GM08714 (cell line): ENCODE results near the gene ANGEL1.

ENCODE experiments used
- H3K4me3 ChIP-seq: fragments of 200-500 bp; sonication (Bioruptor generic); 2 replicates; pipeline ENCODE4 v1.5.1; 2014; ENCODE audit warnings: mild to moderate bottlenecking, low read length, inconsistent platforms
- ZNF274 ChIP-seq: IDR thresholded peaks from 2 replicates; pipeline ENCODE4 v1.6.1; 2012; ENCODE audit warnings: mild to moderate bottlenecking, low read depth, low read length

Gene ANGEL1

DNA sequence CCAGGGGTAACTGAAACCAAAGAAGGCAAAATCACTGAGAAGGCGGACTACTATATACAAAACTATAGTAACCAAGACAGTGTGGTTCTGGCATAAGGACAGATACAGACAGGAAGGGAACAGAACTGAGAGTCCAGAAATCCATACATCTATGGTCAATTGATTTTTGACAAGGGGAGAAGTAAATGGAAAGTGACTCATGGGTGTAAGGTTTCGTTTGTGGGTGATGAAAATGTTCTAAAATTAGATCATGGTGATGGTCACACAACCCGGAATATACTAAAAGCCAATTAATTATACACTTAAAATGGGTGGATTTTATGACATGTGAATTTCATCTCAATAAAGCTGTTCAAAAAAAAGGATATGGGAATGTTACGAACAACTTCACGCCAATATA is 18.7 kb downstream of the ANGEL1 start:
- TF ChIP-seq ZNF274: no peak
- H3K4me3 ChIP-seq: no peak overlapping the region

DNA sequence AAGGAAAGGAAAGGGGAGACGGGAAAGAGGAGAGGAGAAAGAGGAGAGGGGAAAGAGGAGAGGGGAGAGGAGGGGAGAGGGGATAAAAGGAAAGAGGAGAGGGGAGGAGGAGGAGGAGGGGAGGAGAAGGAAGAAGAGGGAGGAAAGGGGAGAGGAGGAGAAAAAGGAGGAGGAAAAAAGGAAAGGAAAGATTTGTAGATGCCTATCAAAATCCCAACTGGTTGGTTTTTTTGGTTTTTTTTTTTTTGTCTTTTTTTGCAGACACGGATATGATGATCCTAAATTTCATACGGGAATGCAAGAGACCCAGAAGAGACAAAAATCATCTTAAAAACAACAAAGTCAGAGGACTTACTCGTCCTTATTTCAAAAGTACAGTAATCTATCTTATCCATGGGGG is 19.4 kb downstream of the ANGEL1 start:
- H3K4me3 ChIP-seq: no peak overlapping the region
- TF ChIP-seq ZNF274: no peak

DNA sequence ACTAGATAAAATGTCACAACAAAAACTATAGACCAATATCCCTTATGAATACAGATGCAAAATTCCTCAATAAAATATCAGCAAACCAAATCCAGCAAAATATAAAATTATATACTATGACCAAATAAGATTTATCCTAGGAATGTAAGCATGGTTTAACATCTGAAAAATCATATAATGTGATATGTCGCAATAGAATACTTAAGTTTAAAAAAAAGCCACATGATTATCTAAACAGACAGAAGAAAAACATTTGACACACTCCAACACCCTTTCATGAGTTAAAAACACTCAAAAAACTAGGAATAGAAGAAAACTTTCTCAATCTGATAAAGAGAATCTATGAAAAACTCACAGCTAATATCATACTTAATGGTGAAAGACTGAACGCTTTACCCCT is 20.3 kb downstream of the ANGEL1 start:
- H3K4me3 ChIP-seq: no peak overlapping the region
- no peak for TF ChIP-seq ZNF274

DNA sequence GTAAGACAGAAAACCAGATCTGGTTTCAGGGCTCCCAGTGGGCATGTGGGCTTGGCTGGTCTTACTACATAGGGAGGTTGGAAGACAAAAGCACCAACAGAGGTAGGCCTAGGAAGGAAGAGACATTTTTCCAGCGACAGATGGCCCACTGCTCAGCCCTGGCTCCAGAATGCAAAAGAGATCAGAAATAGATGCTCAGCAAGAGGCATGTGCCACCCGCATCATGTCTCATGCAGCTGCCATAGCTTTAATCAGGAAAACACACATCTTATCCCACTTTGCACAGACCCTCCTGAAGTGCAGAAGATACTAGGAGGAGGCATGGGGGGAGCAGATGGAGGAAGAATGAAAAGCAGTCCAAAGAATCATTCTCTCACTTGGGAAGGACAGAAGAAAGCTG is 26.1 kb downstream of the ANGEL1 start:
- H3K4me3 ChIP-seq: no peak overlapping the region
- TF ChIP-seq ZNF274: no peak

DNA sequence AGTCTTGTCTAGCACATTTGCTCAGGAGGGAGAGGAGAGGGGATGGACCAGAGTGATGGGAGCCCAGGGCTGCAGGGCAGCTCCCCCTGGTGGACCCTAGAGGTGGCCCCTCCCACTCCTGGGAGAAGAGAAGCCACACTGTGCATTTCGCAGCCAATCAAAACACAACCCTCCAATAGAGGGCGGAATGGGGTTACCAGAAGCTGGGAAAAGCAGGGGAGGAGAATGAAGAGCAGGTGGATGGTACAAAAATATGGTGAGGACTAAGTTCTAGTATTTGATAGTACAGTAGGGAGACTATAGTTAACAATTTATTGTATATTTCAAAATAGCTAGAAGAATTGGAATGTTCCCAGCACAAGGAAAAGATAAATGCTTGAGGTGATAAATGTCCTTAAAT is 27.8 kb downstream of the ANGEL1 start:
- no peak overlapping the region for H3K4me3 ChIP-seq
- TF ChIP-seq ZNF274: no peak

DNA sequence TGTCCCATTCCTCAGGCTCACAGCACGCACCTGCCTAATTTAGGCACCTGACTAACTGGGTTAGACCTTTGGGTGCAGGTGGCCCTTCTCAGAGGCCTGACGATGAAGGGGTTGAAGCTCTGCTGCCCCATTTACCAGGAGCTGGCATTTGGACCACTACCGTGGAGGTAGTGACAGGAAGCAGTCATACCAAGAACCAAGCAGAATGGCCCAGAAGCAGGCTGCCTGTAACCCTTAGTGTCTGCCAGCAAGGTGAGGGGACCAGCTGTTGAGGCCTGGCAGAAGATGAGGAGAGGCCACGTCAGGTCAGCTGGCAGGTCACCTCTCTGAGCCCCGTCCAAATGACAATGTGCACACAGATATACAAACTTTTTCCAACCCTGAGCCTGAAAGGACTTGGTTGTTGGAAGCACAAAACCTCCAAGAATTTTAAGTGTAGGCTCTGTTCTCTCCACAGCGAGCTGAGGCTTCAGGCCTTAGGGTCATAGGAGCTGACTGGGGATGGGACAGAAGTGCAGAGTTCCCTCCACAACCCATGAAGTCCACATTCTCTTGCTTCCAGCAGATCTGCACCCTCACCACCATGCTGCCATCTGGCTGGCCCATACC is 28.3 kb downstream of the ANGEL1 start:
- no peak for TF ChIP-seq ZNF274

DNA sequence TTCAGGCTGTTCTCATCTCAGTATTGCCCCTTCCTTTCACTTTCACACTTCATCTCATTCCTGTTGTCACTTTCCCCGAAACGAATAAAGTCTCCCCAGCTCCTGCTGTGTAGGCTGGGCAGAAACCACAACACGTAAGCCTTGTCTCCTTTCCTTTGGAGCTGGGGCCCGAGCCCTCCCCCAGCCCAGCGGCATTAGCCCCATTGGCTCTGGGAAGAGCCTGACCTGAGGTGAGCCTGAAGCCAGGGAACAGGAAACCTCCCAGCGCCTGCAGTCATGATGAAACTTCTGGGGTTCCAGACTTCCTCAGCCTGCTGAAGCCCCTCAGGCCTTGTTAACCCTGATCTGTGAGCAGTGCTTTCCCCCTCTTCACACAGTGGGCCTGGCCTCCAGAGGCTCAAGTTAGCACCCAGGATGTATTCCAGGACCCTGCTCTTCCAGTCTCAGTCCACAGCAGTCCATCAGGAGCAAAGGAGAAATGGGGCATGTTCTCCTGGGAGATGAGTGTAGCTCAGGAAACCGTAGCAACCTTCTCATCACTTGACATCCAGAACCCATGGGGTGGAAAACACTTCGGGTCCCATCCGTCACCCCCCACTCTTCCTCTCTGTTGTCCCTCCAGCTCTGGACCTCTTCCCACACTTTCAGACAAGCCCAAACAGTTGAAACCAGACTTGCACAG is 29.7 kb downstream of the ANGEL1 start:
- no peak overlapping the region for H3K4me3 ChIP-seq

More for the DNA sequence above, 28.3 kb downstream of the ANGEL1 start:
- H3K4me3 ChIP-seq: no peak overlapping the region

DNA sequence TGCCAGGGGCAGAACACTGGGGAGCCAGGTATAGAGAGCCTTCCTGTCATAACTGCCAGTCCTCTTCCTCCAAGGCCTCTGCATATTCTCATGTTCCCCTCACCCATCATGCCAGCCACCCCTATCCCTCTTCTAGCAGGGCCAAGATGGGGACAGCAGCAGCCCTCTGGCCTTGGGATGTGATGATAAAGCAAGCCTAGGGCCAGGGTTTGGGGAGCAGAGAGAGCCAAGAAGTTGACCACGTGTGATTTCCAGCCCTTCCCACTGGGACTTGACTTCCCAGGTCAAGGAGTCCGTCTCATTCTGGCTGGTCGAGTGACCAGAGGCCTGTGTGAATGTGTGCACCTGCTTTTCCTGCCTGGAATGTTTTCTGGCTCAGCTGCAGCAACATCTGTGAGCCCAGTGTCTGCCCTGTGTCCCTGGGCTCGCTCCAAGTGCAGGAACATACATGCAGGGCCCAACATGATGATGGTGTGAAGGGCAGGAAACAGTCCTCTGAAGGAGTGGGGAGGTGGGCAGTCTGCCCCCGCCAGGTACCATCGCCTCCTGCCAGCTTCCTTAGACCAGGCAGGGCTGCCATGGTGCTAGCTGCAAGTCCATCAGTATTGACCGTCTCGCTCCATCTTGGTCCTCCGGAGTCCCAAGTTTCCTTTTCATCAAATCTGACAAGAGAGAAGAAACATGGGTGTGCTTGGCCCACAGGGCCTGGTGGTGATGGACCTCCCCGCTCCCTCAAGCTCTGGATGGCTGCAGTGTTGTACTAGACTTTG is 30.4 kb downstream of the ANGEL1 start:
- TF ChIP-seq ZNF274: no peak
- H3K4me3 ChIP-seq: no peak overlapping the region

More for the DNA sequence above, 29.7 kb downstream of the ANGEL1 start:
- no peak for TF ChIP-seq ZNF274

DNA sequence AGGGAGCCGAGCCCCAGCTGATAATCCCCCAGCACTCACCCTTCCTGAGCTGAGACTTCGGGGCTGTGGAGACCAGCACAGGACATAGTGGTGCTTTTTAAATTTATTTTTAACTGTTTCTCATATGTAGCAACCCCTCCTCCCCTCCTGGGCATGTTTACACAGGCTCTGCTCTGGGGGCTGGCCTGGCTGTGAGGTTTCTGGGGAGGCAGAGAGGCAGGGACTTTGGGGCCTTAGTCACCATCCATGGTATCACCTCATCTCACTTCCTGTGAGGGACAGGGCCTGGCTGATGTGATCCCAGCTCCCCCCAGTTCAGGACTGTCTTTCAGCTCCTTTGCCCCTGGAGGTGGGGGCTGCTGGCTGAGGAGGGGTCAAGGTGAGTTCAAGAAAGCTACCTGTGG is 31.0 kb downstream of the ANGEL1 start:
- no peak for TF ChIP-seq ZNF274

DNA sequence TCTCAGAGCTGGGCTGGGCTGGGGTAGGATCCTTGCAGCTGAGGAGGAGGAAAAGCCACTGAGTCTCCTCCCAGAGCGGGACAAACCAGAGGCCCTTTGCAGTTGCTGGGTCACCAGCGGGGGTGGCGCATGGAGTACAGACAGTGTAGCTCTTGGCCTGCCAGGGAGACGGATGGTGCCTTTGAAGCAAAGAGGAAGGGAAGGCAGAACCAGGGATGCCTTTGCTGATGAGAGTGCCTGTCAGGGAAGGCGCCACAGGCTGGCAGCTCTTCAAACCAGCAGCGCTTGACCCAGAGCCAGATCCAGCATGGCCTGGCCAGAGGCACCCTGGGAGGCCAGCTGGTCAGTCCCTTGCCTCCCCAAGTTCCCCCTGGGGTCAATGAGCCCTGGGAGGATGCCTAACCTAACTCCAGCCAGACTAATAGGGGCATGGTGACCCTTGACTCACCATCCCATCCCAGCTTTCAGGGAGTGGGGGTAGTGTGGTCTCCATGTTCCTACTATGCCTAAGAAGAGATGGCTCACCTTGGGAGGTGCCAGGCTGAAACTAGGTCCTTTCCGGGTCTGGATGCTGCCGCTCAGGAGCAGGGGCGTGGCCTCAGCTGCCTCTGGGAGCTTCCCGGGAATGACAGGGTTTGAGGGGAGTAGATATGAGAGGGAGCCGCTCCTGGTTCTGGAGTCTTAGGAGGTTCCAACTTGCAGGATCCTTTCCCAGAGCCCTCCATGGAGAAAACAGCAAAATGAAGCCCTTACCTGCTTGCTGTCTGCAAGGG is 31.6 kb downstream of the ANGEL1 start:
- no peak for TF ChIP-seq ZNF274
- no peak overlapping the region for H3K4me3 ChIP-seq

More for the DNA sequence above, 31.0 kb downstream of the ANGEL1 start:
- H3K4me3 ChIP-seq: no peak overlapping the region

DNA sequence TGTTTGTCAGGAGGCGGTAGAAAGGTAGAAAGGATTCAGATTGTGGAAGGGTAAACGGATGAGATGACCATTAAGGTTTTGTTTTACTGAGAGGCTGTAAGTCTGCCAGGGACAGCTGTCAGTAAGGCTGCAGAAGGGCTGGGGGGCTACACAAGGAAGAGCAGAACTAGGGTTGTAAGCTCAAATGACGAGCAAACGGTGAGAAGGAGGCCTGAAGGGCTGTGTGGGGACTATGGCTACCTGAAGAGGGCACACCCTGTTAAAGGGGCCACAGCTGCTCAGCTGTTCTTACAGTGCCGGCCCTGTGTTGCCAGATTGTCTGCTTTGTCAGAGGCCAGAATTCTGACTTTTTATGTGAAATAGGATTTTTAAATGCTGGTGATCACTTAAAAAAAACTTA is 32.3 kb downstream of the ANGEL1 start:
- no peak overlapping the region for H3K4me3 ChIP-seq
- no peak for TF ChIP-seq ZNF274

DNA sequence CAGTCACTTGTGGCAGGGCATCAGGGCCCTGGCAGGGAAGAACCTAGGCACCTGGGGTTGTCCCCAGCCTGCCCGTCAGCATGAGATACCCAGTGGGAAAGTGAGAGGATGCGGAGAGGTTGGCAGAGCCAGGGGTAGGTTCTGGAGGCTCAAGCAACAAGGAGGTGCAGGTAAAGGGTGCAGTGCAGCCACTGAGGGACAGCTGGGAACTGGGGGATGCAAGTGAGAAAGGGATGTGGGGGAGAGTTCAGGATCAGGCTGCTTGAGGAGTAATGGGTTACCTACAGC is 32.7 kb downstream of the ANGEL1 start:
- no peak overlapping the region for H3K4me3 ChIP-seq
- no peak for TF ChIP-seq ZNF274

DNA sequence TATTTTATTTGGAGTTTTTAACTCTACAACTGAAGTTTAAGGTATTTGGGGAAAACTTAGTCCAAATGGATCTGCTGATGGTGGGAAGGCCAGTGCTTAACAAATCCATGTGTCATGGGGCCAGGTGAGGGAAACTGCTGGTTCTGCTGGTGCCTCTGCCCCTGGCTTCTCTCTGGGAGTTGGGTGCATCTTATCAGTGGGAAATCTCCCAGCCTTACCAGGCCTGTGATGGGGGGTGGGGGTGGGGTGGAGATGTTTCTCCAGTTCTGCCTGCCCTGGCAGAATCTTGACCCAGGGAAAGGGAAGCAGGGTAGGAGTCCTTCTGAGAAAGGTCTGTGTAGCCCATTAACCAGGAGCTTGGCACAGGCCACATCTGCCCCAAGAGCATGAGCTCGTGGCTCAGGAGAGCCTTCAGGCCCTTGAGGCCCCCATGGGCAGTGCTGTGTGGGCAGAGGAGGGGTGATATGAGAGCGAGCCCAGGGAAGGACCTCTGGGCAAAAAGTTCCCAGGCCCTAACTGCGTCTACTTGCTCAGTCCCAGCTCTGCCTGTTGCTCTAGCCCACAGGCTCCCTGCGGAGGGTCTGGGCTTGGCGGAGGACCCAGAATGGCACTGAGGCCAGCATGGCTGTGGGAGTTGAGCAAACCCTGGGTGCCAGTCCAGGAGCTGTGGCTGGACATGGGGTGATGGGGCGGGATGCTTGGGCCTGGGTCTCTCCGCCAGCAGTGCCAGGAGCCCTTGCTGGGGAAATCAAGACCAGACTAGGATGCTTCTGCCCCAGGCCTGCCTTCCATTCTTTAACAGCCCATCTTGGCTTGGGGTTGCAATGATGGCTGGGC is 33.2 kb downstream of the ANGEL1 start:
- no peak overlapping the region for H3K4me3 ChIP-seq
- no peak for TF ChIP-seq ZNF274
